Sigmoid colon (tissue), 4 donors: ENCODE measurements around the gene ESPNL.

Experiments used
- CTCF ChIP-seq, 4 experiments: fragments of 450-650 bp in 3 of 4; fragments of 200-600 bp in 1 of 4; IDR thresholded peaks; one replicate each; pipeline ENCODE4 v1.5.1; 2016 to 2019; ENCODE audit warnings: antibody characterized with exemption in 4 of 4, mild to moderate bottlenecking in 3 of 4, moderate library complexity in 2 of 4
- POLR2A ChIP-seq, 2 donors: fragments of 450-650 bp; IDR thresholded peaks; one replicate each; pipeline ENCODE4 v1.6.1; 2016; ENCODE audit warnings: antibody characterized with exemption in 2 of 2, mild to moderate bottlenecking in 2 of 2, moderate library complexity in 2 of 2
- POLR2AphosphoS5 ChIP-seq, 4 donors: sonication (generic); formaldehyde crosslinking; IDR thresholded peaks; one replicate each; pipeline ENCODE4 v1.6.1; 2017; ENCODE audit warnings: antibody characterized with exemption in 4 of 4

GRCh38 chr2:238161291-238162051 lies 61.3 kb downstream of the ESPNL start:
- TF ChIP-seq POLR2AphosphoS5 (IDR thresholded peaks at IDR 0.05): no peak
- no peak for TF ChIP-seq CTCF (IDR thresholded peaks at IDR 0.05)
- no peak for TF ChIP-seq POLR2A (IDR thresholded peaks at IDR 0.05)
